GM18519 (cell line): ENCODE results near the gene SEC61A2.

Experiments used
- ATAC-seq: cut with Tn5 transposase; IDR thresholded peaks from one replicate; pipeline ENCODE4 v1.9.1; 2021; ENCODE audit warnings: mild to moderate bottlenecking, moderate library complexity; ENCODE audit not compliant: unreplicated experiment, low FRiP score

The SEC61A2 gene

DNA sequence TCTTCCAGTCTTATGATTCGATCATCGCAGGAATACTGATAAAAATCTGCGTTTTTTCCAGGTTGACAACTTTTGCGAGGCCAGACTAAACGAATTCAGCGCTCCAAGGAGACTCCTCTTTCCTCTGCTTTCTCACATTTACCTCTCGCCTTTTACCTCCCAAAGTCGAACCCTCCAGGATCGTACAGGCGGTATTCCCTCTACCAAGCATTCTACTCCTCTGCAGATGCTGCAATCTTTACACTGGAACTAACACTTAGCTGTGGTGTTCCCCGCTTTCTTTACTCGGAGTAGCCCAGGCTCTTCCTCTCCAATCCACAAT is 65.8 kb downstream of the SEC61A2 start:
- ATAC-seq: no peak

GRCh38 chr10:12195603-12196506 is 66.4 kb downstream of the SEC61A2 start, which contains the start of the genes CDC123 and NUDT5:
Gene CDC123, plus strand, starts transcription at chr10:12196188. Its CDS starts 58 bp downstream, at chr10:12196246.
Gene NUDT5, minus strand, starts transcription at chr10:12195891. Its CDS starts 9,600 bp downstream, at chr10:12186291.
- peak; percentile 66 for ATAC-seq

DNA sequence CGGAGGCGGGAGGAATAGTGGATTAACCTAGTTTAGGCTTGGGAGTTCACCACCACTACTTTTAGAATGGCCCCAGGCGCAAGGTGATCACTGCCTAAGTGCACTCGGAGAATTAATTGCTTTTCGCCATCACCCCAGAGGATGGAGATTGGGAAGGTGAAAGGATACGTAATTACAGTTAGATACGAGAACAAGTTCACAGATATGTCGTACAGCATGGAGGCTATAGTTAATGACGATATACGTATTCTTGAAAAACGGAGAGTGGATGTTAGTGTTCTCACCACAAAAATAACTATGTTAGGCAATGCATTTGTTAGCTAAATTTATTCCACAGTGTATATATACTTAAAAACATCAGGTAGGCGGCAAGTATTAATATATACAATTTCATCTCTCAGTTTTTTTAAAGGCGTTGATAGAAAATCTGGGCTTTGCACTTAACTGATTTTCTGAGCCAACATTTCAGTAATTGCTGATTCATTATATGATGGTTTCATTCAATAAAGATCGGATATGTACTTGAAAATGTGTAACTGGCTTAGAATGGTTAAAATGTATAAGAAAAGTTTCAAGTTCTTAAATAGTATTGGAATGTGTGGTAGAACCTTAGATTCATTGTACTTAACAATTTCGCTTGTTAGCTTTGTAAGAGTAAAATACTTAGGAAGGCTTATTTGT is 67.2 kb downstream of the SEC61A2 start:
- no peak for ATAC-seq

GRCh38 chr10:12198156-12198555 is 68.7 kb downstream of the SEC61A2 start:
- no peak for ATAC-seq

- ATAC-seq: no peak
Observed at GRCh38 chr10:12200850-12201249, 71.4 kb downstream of the SEC61A2 start.

DNA sequence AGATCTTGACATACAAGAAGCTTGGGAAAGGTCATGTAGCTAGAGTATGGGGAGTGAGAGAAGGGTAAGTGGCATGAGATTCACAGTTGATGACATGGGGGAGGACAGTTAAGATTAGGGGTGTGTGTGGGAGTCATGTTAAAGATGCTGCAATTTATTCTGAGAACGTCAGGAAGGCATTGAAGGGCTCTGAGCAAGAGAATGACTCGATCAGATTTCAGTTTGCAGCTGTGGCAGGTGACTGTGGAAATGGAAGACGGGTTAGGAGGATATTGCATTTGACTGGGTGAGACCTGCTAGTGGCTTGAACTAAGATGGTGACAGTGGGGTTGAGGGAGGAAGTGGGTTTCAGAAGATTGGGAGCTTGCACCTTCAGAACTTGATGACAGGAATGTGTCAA is 72.1 kb downstream of the SEC61A2 start:
- ATAC-seq: no peak

GRCh38 chr10:12202226-12202625 is 72.7 kb downstream of the SEC61A2 start:
- ATAC-seq: no peak

DNA sequence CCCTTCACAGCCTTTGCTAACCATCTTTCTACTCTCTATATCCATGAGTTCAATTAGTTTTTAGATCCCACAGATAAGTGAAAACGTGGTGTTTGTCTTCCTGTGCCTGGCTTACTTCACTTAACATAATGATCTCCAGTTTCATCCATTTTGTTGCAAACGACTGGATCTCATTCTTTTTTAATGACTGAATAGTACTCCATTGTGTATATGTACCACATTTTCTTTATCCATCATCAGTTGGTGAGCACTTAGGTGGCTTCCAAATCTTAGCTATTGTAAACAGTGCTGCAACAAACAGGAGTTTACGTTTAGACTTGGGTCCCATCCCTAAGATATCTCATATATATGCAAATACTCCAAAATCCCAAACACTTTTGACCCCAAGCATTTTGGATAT is 75.6 kb downstream of the SEC61A2 start:
- ATAC-seq: no peak

DNA sequence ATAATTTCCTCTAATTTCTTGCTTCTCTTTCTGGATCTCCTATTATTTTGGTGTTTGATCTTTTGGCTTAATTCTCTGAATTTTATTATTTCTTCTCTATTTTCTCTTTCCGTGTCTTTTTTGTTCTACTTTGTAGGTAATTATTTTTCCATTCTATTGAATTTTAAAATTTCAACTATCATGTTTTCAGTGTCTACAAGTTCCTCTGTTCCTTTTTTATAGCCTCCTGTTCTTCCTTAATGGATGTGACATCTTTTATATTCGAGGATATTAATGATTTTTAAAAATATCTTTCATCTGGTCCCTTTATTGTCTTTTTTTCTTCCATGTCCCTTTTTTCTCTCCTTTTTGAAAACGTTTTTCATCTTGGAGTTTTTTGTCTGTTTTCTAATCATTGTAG is 77.6 kb downstream of the SEC61A2 start:
- no peak for ATAC-seq

GRCh38 chr10:12208460-12208859 is 79.0 kb downstream of the SEC61A2 start:
- ATAC-seq: no peak

DNA sequence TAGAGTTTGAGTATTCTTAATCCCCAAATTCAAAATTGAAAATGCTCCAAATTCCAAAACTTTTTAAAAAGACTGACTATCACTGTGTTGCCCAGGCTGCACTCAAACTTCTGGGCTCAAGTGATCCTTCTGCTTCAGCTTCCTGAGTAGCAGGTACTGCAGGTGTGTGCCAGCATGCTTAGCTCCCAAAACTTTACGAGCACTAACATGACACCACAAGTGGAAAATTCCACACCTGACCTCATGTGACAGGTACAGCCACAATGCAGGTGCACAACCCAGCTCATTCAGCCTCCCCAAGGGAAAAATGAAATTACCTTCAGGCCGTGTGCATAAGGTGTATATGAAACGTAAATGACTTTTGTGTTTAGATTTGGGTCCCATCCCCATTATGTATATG is 83.0 kb downstream of the SEC61A2 start:
- no peak for ATAC-seq

- no peak for ATAC-seq
Observed at GRCh38 chr10:12213621-12214020, 84.1 kb downstream of the SEC61A2 start.

GRCh38 chr10:12214093-12214492 is 84.6 kb downstream of the SEC61A2 start:
- ATAC-seq: no peak

GRCh38 chr10:12214763-12215218 is 85.3 kb downstream of the SEC61A2 start:
- ATAC-seq: no peak
